Measurements from ENCODE around the gene SLC35F1.

- TF ChIP-seq CTCF (IDR thresholded peaks at IDR 0.05): no peak
- TF ChIP-seq POLR2A (IDR thresholded peaks at IDR 0.05): no peak
Measured at GRCh38 chr6:118228886-118229285, 321.8 kb downstream of the SLC35F1 start.
